Nucleus accumbens (tissue), 56 donors: ENCODE measurements around the gene ADARB2.
"Not testable (repeated sequence)": the region's sequence is repeated elsewhere in the genome, so short reads cannot be mapped to it uniquely, and the experiment has no call there.

Experiments used
- DNase-seq, 56 donors: peaks; one replicate each; lab custom pipeline; 2025; lab: John Stamatoyannopoulos, UW

ADARB2 gene

DNA sequence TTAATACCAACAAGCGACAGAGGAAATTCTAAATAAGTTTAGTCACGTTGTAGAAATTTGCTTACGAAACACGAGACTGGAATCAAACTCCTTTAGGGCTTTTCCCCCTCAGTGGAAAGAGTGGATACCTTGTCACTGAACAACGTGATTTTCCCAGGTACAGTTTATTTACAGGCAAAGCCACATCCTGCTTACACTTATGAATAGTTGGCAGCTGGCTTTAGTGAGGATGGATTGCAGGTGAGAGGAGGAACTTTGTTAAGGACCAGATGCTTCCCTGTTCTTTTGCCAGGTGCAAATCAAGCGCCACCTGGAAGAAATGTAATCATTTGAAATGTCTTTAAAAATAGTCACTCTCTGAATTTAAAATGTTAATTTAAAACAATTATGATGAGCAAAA, 282.4 kb downstream of the ADARB2 start:
- no peak for DNase-seq

DNA sequence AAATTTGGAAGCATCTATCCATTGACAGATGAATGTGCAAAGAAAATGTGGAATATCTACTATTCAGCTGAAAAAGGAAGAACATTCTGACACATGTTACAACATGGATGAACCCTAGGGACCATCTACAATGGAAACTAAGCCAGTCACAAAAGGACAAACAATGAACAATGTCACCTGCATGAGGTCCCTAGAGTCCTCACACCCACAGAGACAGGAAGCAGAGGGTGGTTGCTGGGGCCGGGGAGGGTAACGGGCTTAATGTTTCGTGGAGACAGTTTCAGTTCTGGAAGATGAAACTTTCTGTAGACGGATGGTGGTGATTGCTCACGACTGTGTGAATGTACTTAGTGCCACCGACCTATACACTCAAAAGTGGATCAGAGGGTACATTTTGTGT, 282.9 kb downstream of the ADARB2 start:
- no peak for DNase-seq

DNA sequence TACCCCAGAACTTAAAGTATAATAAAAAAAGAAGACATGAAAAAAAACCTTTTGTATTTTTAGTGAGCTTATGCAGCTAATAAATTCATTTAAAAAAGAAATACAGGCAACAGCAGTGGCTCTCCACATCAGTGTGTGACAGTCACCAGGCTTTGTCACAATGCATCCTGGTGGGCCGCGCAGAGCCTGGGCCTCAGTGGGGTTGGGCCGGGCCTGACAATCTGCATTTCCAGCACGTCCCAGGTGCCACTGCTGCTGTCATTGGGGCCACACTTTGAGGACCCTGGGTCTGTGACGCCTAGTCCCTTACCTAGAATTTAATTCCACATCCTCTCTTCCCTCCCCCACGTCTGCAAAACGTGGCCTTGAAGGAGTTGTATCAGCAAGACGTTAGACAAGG, 284.5 kb downstream of the ADARB2 start:
- no peak for DNase-seq

DNA sequence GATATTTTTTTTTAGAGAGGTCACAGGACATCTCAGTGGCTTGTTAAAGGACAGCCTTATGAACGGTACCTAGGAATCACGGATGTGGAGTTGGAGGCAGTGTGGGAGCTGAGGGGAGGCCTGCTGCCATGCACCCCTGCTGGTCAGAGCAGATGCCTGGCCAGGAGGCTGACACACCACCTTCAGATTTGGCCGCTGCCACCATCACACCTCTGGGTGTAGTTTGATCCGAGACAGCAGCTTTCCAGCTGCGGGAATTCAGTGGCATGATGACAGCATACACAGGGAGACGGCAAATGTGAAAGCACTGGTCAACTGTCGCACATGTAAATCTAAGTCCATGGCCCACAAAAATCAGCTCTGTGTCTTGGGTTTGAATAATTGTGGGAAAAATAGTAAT, 285.4 kb downstream of the ADARB2 start:
- no peak for DNase-seq

DNA sequence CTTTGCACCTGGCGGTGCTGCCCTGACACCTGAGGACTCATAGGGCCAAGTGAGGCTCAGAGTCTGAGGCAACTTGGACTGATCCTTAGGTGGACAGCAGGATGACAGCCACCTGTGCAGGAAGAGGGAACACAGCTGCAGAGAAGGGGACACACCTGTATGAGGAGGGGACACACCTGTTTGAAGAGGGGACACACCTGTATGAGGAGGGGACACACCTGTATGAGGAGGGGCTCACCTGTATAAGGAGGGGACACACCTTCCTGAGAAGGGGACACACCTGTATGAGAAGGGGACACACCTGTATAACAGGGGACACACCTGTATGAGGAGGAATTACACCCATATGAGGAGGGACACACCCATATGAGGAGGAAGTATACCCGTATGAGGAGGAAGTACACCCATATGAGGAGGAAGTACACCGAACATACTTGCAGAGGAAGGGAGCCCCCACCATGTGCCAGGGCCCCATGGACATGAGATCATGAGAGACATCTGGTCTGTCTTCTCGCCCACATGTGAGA, 285.9 kb downstream of the ADARB2 start:
- no peak for DNase-seq

DNA sequence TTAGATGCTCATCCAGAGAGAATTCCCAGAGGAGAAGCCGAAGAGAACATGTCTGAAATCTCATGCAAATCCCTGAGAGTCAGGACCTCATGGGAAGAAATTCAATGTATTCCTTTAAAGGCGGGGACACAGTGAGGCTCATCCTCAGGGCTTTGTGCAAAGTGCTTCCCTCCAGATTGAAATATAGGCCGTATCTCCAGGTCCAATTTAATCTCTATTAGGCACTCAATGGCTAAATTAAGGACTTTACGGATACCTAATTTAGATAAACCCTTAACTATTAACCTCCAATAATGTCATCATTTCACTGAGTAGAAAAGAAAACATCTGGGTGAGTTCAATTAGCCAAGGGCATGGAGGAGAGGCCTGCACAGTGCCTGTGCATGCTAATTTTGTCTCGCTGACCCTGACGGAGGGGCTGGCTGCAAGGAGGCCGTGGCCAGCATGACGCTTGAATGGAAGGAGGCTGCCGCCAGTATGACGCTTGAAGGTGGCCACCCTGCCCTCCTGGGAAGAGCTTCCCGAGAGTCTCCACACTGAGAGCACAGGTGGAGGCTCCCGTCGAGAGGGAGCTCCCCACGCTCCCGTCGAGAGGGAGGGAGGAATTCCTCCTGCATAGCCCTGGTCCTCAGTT, 287.6 kb downstream of the ADARB2 start:
- no peak for DNase-seq

DNA sequence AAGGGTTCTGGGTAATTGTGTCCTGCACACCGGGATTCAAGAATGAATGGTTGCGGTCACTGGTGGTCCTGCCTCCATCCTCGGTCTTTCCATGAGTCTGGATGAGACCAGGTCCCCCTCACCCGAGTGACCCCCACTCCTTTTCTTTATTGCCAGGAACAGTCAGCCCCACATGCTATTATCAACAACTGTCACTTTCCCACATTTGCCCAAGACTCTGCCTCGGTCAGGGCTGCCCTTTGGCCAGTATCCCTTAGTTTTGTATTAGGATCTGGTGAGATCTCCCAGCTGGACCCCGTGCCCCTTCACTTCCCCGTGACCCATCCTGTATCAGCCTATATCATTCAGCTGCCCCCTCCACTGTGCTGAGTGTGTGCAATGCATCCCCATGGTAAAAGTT, 288.3 kb downstream of the ADARB2 start:
- DNase-seq = no peak

DNA sequence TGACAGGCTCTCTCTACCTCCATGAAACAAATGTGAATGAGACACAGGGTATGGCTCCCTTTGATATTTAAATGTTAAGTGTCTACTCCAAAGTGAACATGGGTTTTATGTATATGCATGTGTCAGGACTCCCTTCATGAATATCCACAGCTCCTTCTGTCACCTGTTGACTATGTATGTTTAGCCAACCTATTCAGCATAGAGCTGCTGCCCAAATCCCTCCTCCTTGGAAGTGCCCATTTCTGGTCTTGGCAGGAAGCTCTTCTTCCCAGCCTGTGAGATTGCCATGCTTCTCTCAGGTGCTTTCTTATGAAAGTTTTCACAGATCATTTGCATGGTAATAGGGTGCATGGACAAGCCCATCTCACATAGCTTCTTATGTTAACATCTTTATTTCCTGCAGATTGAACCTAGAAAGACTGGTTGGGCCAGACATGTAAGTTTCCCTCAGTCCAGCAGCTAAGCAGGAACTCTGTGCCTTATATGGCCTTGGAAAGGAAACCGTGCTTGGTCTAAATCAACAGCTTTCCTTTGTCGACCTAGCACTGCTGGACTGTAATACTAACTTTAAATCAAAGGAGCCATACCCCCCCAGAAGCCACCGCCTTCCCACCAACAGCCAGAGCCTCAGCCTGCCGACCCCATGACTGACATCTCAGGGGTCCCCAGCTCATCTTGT, 288.9 kb downstream of the ADARB2 start:
- no peak for DNase-seq

DNA sequence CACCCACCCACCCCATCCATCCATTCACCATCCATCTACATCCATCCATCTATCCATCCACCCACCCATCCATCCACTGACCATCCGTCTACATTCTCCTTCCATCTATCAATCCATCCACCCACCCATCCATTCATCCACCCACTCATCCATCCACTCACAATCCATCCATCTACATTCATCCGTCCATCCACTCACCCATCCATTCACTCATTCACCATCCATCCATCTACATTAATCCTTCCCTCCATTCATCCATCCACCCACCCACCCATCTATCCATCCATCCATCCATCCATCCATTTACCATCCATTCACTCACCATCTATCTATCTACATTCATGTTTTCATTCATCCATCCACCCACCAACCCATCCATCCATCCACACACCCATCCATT, 292.5 kb downstream of the ADARB2 start:
- DNase-seq = no peak

DNA sequence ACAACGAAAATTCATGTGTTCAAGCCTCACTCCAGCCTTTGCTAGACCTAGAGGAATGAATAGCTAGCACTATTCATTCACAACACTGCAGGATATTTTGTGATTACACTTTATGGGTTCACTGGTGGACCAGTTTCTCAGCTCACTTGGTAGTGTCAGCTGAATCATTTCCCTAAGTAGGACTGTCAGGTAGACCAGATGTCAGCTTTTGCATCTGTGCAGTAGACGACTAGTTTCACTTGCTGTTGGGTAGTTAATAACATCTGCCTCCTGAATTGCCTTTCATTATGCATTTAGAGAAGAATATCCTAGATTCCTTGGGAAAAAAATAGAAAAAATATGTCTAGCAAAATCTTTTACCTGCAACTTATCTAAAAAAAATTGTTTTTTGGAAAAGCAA, 296.4 kb downstream of the ADARB2 start:
- DNase-seq = no peak

DNA sequence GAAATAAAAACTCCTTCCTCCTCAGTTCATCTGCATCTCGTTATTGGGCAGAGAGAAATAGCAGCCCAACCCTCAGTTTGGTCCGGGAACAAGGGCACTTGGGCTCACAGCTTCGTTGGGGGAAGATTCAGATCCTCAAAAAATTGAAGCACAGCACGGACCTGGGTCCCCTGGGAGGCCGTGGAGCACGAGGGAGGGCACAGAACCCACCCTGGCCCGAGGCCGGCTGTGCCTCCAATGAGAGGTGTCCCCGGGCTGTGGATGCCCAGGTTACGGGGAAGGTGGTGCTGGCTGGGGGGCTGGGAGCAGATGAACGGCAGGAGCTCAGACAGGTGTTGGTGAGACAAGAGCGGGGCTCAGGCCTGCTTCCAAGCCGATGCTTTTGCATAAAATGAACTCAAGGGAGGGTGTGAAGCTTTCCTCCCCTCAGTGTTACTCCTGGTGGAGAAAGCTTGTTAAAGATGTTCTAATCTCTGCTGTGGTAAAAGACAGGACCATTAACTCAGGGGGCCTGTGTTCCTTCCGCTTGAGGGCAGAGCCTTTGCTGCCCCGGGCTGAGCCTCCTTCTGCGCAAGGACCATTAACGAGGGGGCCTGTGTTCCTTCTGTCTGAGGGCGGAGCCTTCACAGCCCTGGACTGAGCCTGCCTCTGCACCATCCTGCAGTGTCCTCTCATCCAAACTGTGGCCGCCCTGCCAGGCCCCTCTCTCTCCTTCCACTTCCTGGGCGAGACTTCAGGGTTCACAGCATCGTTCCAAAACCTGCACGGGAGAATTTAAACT, 302.2 kb downstream of the ADARB2 start:
- no peak for DNase-seq

DNA sequence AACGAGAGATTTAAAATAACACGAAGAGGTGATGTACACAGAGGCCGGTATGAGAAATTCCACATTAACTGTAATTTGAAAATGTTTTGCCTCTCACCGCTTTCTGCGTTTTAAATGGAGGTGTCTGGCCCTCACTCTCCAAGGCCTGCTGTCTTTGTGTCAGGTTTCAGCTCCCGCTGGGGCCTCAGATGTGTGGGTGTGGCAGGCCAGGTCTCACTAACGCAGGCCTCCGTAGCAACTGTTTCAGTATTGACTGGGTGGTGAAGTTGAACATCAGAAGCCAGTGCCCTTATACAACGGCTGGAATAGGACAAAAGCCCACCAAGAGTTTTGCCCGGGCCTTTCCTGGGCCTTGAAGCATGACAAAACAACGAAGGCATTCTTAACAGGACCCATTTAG, 303.1 kb downstream of the ADARB2 start:
- no peak for DNase-seq

DNA sequence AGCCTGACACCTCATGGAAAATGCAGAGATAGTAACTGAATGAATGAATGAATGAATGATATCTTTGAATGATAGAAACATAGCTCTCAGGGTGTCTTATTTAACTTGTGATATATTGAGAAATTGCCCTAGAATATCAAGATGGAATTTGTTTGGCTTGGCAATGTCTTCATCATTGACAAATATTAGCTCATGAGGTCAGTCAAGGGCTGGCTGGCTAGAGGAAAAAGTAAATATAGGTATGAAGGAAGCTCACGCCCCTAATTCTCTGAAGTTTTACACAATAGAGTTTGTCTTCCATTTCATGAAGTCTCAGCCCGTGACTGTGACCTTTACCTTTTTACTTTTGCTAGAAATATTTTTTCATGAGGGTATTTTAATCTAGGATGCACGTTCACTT, 305.2 kb downstream of the ADARB2 start:
- no peak for DNase-seq

DNA sequence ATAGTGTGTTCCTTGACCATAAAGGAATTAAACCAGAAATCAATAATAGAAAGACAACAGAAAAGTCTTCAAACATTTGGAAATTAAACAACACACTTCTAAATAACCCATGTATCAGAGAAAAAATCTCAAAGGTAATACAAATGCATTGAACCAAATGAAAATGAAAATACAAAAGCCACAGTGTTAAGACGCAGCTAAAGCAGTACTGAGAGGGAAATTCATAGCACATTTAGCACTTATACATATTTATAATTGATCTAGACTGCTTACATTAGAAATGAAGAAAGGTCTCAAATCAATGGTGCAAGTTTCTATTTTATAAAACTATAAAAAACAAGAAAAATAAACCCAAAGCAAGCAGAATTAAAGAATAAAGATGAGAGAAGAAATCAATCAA, 306.1 kb downstream of the ADARB2 start:
- DNase-seq = no peak

DNA sequence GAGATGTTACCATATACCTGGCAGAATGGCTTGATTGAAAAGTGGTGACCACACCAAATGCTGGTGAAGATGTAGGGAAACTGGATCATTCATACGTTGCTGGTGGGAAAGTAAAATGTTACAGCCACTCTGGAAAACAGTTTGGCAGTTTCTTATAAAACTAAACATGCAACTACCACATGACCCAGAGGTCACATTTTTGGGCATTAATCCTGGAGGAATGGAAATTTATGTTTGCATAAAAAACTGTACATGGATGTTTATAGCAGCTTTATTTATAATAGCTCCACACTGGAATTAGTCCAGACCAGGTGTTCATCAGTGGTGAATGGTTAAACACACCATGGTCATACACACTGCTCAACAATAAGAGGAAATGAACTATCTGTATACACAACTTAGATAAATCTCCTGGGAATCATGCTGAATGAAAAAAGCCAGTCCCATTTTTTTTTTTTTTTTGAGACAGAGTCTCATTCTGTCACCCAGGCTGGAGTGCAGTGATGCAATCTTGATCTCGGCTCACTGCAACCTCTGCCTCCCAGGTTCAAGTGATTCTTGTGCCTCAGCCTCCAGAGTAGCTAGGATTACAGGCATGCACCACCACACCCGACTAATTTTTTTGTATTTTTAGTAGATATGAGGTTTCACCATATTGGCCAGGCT, 309.7 kb downstream of the ADARB2 start:
- DNase-seq = not testable (repeated sequence)

DNA sequence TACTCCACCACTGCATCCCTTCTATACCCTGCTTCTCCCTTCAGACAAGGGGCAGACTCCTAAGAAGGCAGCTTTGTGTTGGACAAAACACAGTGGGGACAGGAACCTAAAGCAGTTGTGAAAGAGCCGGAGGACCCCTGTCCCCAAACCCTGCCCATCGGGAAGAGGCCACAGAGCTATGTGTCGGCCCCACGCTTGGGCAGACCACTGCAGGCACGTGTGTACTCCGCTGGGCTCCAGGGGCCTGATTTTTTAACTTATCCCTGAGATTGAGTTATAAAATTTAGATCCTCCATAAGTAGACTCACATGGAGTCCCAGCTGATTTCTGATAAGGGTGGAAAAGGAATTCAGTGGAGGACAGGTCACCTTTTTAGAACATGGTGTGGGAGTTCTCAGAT, 310.5 kb downstream of the ADARB2 start:
- no peak for DNase-seq

DNA sequence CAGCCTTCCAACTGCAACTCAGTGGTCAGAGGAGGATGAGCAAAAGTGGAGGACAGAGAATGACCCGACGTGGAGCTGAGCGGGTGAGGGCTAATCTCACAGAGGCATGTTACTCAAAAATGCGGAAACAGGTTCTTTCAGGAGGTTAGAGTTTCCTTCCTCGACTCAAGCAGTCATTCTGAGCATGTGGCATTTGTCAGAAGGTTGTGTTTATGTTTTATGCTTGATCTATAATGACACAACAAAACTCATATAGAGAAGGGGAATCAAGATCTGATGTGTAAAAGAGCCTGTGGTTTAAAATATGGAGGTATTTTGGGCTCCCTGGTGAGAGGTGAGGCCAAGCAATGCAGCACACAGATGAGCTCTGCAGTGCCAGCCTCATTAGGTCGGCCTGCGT, 311.4 kb downstream of the ADARB2 start:
- no peak for DNase-seq

DNA sequence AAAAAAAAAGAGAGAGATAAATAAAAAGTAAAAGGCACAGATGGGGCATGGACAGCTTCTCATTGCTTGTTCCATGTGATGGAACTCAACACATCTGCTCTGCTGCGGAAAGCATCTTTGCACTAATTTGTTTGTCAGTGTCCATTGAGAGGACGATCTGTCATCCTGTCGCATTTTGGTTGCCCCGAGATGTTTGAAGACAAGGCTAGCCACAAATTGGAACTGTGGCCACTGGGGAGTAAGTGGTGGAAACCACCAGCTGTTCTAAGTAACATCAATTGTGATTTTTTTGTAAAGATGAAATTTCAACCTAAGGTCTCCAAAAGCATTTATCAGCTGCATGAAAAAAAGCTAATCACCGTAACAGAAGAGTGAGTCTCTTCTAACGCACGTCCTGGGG, 312.7 kb downstream of the ADARB2 start:
- no peak for DNase-seq

DNA sequence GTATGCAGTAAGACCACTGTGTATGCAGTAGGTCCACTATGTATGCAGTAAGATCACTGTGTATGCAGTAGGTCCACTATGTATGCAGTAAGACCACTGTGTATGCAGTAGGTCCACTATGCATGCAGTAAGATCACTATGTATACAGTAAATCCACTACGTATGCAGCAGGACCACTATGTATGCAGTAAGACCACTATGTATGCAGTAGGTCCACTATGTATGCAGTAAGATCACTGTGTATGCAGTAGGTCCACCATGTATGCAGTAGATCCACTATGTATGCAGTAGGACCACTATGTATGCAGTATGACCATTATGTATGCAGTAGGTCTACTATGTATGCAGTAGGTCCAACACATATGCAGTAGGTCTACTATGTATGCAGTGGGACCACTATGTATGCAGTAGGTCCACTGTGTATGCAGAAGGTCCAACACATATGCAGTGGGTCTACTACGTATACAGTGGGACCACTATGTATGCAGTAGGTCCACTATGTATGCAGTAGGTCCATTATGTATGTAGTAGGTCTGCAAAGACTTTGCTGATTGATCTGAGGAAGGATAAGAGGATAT, 313.6 kb downstream of the ADARB2 start:
- DNase-seq = no peak

DNA sequence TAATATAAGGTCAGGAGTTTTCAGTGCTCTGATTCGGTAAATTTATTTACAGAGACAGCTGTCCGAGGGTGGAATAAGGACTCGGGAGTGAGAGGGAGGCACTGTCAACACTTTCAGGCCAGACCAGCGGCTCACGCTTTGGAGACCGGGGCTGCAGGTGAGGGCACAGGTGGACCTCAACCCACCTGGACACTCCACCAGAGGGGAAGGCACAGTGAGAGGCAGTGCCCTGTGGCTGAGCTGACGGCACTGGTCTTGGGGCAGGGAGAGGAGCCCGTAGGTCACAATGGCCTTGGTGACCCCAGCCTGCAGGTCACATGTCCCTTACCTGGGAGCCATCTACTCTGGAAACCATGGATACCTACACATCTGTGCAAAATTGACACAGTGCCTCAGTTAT, 315.1 kb downstream of the ADARB2 start:
- no peak for DNase-seq
